Measurements from ENCODE around the gene ANKRD23. TPM values are rescaled to one million over a fixed set of nuclear protein-coding genes. Genes with fewer than 3 reads are reported as not detected.

ANKRD23 gene
- polyA plus RNA-seq, 1 of the 3 experiments (the other 2 are of a cell fraction), result 3.1 TPM

GRCh38 chr2:96875498-96876268, 31.9 kb upstream of the ANKRD23 start:
- H3K9me2 ChIP-seq, result no peaks in the 10 kb centered on the region
- CTCF ChIA-PET, result interaction anchor here (0.9 to 5.7 kb wide), 6 partner anchors 8 to 78 kb away, joined by 3 to 34 read pairs (median 6); partner anchors contain the start of gene ANKRD39
- POLR2A ChIA-PET, result interaction anchor here (1.0 to 3.0 kb wide), 2 partner anchors 15 to 18 kb away, joined by 3 to 8 read pairs; partner anchors contain the start of gene ANKRD39
- H3K9ac ChIP-seq, result no peak overlapping the region
- no peaks in the 10 kb centered on the region for H3K9me3 ChIP-seq
- H3F3A ChIP-seq (replicated peaks; ENCODE audit: insufficient read depth), result no peaks in the 10 kb centered on the region
- no peak overlapping the region for H2AFZ ChIP-seq (ENCODE audit: low read depth)
- peaks cover 9 to 52% of the 10 kb centered on the region in 2 experiments; a peak in 2 of 4 replicates for H3K4me1 ChIP-seq (ENCODE audit: control insufficient read depth in 1 of 2, insufficient read depth in 2 of 2, low read depth in 1 of 2, low read length in 1 of 2)
- WGBS (ENCODE audit: low lambda C conversion rate), result 76% methylated on average over 11 of the region's 14 CpGs
- H4K20me1 ChIP-seq (ENCODE audit: insufficient read depth), result no peaks in the 10 kb centered on the region
- no peak overlapping the region for H3K4me2 ChIP-seq
- H3K27ac ChIP-seq (ENCODE audit: low read depth in 2 of 2, low read length in 1 of 2), result peak overlapping the region in 1 of 2 experiments; percentile 25; a peak in 1 of 4 replicates
- TF ChIP-seq GATA2 (CRISPR knock-in tag; IDR thresholded peaks at IDR 0.05), result peak; percentile 75
- no peak; the same call in 1 of the 2 replicates for TF ChIP-seq RCOR1 (IDR thresholded peaks at IDR 0.05; ENCODE audit: low read length)
- no peak for TF ChIP-seq JUND (IDR thresholded peaks at IDR 0.05)
- no peak for TF ChIP-seq TCF12 (IDR thresholded peaks at IDR 0.05)
- no peaks in the 10 kb centered on the region for H3K79me2 ChIP-seq (ENCODE audit: insufficient read depth)
- H3K27me3 ChIP-seq (ENCODE audit: insufficient read depth), result no peaks in the 10 kb centered on the region
- DNase-seq, result peak; percentile 85
- H3K36me3 ChIP-seq (replicated peaks in 1 of 2; ENCODE audit: control insufficient read depth in 1 of 2, insufficient read depth in 2 of 2, low read length in 1 of 2), result no peaks in the 10 kb centered on the region
- no peak overlapping the region; a peak in 1 of 4 replicates for H3K4me3 ChIP-seq (ENCODE audit: low read depth in 2 of 2, low read length in 1 of 2)

- TF ChIP-seq JUND (IDR thresholded peaks at IDR 0.05) (no peak), PBX3 (IDR thresholded peaks at IDR 0.05) (no peak), POLR2AphosphoS5 (IDR thresholded peaks at IDR 0.05; ENCODE audit: low read depth, low read length) (no peak), CTCF (IDR thresholded peaks at IDR 0.05) (no peak), USF1 (IDR thresholded peaks at IDR 0.05; ENCODE audit: borderline replicate concordance, low read depth) (no peak), GABPA (IDR thresholded peaks at IDR 0.05; ENCODE audit: low read depth) (no peak), RFX5 (IDR thresholded peaks at IDR 0.05; ENCODE audit: low read length) (no peak), TEAD4 (IDR thresholded peaks at IDR 0.05; ENCODE audit: borderline replicate concordance, insufficient read depth) (no peak)
- Histone ChIP-seq H3K9me3 (no peaks in the 10 kb centered on the region), H3K27me3 (ENCODE audit: insufficient read depth) (no peaks in the 10 kb centered on the region), H3K27ac (ENCODE audit: low read depth in 2 of 2, low read length in 1 of 2) (no peak overlapping the region), H3K36me3 (replicated peaks in 1 of 2; ENCODE audit: control insufficient read depth in 1 of 2, insufficient read depth in 2 of 2, low read length in 1 of 2) (no peaks in the 10 kb centered on the region), H3K9ac (no peak overlapping the region), H3K4me3 (ENCODE audit: low read depth in 2 of 2, low read length in 1 of 2) (no peak overlapping the region), H3K4me2 (no peak overlapping the region), H4K20me1 (ENCODE audit: insufficient read depth) (no peaks in the 10 kb centered on the region), H2AFZ (ENCODE audit: low read depth) (no peak overlapping the region), H3F3A (replicated peaks; ENCODE audit: insufficient read depth) (no peaks in the 10 kb centered on the region), H3K79me2 (ENCODE audit: insufficient read depth) (no peaks in the 10 kb centered on the region), H3K4me1 (ENCODE audit: control insufficient read depth in 1 of 2, insufficient read depth in 2 of 2, low read depth in 1 of 2, low read length in 1 of 2) (peaks cover 9 to 57% of the 10 kb centered on the region in 2 experiments; a peak in 2 of 4 replicates), H3K9me2 (no peaks in the 10 kb centered on the region)
- WGBS (ENCODE audit: low lambda C conversion rate), result 86% methylated on average over 17 of the region's 18 CpGs
- ChIA-PET CTCF (interaction anchor here (1.0 to 5.7 kb wide), 4 partner anchors 16 to 110 kb away, joined by 3 to 34 read pairs (median 14); partner anchors contain the start of gene ANKRD39), POLR2A (interaction anchor here (3.0 kb wide), 1 partner anchor 17 kb away, joined by 8 read pairs; the partner anchor contains the start of gene ANKRD39)
- DNase-seq, result no peak
Observed at GRCh38 chr2:96874198-96874831, 30.5 kb upstream of the ANKRD23 start.
